Adipocyte (in vitro differentiated cells): ENCODE measurements around the gene C1QTNF9B.
"Not testable (repeated sequence)": the region's sequence is repeated elsewhere in the genome, so short reads cannot be mapped to it uniquely, and the experiment has no call there.

Experiments
- DNase-seq: peaks from one replicate; pipeline ENCODE4 v3.0.0-alpha.2; 2015; ENCODE audit warnings: low read depth
- H3K27me3 ChIP-seq: replicated peaks from 2 replicates; pipeline ENCODE4 v1.7.0; 2013; ENCODE audit warnings: mild to moderate bottlenecking, low read length, moderate library complexity; ENCODE audit not compliant: control insufficient read depth, insufficient read depth
- H3K36me3 ChIP-seq: 2 replicates; pipeline ENCODE4 v1.7.0; 2013; ENCODE audit warnings: low read length, mild to moderate bottlenecking, moderate library complexity; ENCODE audit not compliant: control insufficient read depth, insufficient read depth, severe bottlenecking
- H3K4me1 ChIP-seq: 2 replicates; pipeline ENCODE4 v1.7.0; 2013; ENCODE audit warnings: mild to moderate bottlenecking, low read length, moderate library complexity; ENCODE audit not compliant: control insufficient read depth, insufficient read depth
- H3K4me3 ChIP-seq: 2 replicates; pipeline ENCODE4 v1.7.0; 2013; ENCODE audit warnings: mild to moderate bottlenecking, low read length, moderate library complexity
- H3K9ac ChIP-seq: 2 replicates; pipeline ENCODE4 v1.7.0; 2013; ENCODE audit warnings: mild to moderate bottlenecking, low read length, moderate library complexity
- H3K9me3 ChIP-seq: 2 replicates; pipeline ENCODE4 v1.7.0; 2013; ENCODE audit warnings: mild to moderate bottlenecking, low read length, moderate library complexity; ENCODE audit not compliant: control insufficient read depth

The C1QTNF9B gene

GRCh38 chr13:23897452-23897919 lies at the start of gene C1QTNF9B:
C1QTNF9B (minus strand) TSS chr13:23897502.
- not testable (repeated sequence) for H3K4me3 ChIP-seq, H3K9me3 ChIP-seq, H3K4me1 ChIP-seq, H3K27me3 ChIP-seq, DNase-seq, H3K9ac ChIP-seq, H3K36me3 ChIP-seq

- no peaks in the 10 kb centered on the region for H3K4me1 ChIP-seq
- no peak overlapping the region for H3K4me3 ChIP-seq
- no peak overlapping the region for H3K9ac ChIP-seq
- no peaks in the 10 kb centered on the region for H3K36me3 ChIP-seq
- H3K9me3 ChIP-seq: no peaks in the 10 kb centered on the region
- H3K27me3 ChIP-seq: peaks cover 22% of the 10 kb centered on the region
- DNase-seq: no peak
Observed at GRCh38 chr13:23946900-23947299, 49.6 kb upstream of the C1QTNF9B start.

GRCh38 chr13:23946067-23946466 lies 48.8 kb upstream of the C1QTNF9B start:
- Histone ChIP-seq H3K36me3 (no peaks in the 10 kb centered on the region), H3K27me3 (peaks cover 22% of the 10 kb centered on the region), H3K9ac (no peak overlapping the region), H3K9me3 (no peaks in the 10 kb centered on the region), H3K4me1 (no peaks in the 10 kb centered on the region), H3K4me3 (no peak overlapping the region)
- no peak for DNase-seq

- Histone ChIP-seq H3K36me3 (no peaks in the 10 kb centered on the region), H3K27me3 (peaks cover 22% of the 10 kb centered on the region), H3K9me3 (no peaks in the 10 kb centered on the region), H3K4me3 (no peak overlapping the region), H3K9ac (no peak overlapping the region), H3K4me1 (no peaks in the 10 kb centered on the region)
- no peak for DNase-seq
Observed at GRCh38 chr13:23945612-23946011, 48.3 kb upstream of the C1QTNF9B start.

GRCh38 chr13:23941211-23941610 lies 43.9 kb upstream of the C1QTNF9B start:
- Histone ChIP-seq H3K4me3 (no peak overlapping the region), H3K4me1 (no peaks in the 10 kb centered on the region), H3K27me3 (peaks cover 2% of the 10 kb centered on the region), H3K9ac (no peak overlapping the region), H3K9me3 (peaks cover 8% of the 10 kb centered on the region), H3K36me3 (no peaks in the 10 kb centered on the region)
- DNase-seq: no peak

- not testable (repeated sequence) for H3K4me1 ChIP-seq, H3K27me3 ChIP-seq, H3K9me3 ChIP-seq, H3K36me3 ChIP-seq, DNase-seq, H3K4me3 ChIP-seq, H3K9ac ChIP-seq
Observed at GRCh38 chr13:23939666-23940065, 42.4 kb upstream of the C1QTNF9B start.

GRCh38 chr13:23934520-23934919 lies 37.2 kb upstream of the C1QTNF9B start:
- Histone ChIP-seq H3K36me3 (no peaks in the 10 kb centered on the region), H3K9me3 (peaks cover 8% of the 10 kb centered on the region), H3K27me3 (no peaks in the 10 kb centered on the region), H3K4me3 (no peak overlapping the region), H3K4me1 (peaks cover 6% of the 10 kb centered on the region), H3K9ac (no peak overlapping the region)
- DNase-seq: peak; percentile 63

GRCh38 chr13:23928985-23929384 lies 31.7 kb upstream of the C1QTNF9B start:
- DNase-seq: peak; percentile 60
- H3K9ac ChIP-seq: no peak overlapping the region
- no peaks in the 10 kb centered on the region for H3K27me3 ChIP-seq
- peaks cover 6% of the 10 kb centered on the region for H3K4me1 ChIP-seq
- no peaks in the 10 kb centered on the region for H3K36me3 ChIP-seq
- no peak overlapping the region for H3K4me3 ChIP-seq
- H3K9me3 ChIP-seq: no peaks in the 10 kb centered on the region

GRCh38 chr13:23923031-23923430 lies 25.7 kb upstream of the C1QTNF9B start:
- H3K9ac ChIP-seq: no peak overlapping the region
- no peaks in the 10 kb centered on the region for H3K4me1 ChIP-seq
- no peaks in the 10 kb centered on the region for H3K36me3 ChIP-seq
- H3K27me3 ChIP-seq: peaks cover 9% of the 10 kb centered on the region
- H3K9me3 ChIP-seq: no peaks in the 10 kb centered on the region
- DNase-seq: no peak
- no peak overlapping the region for H3K4me3 ChIP-seq

GRCh38 chr13:23922005-23922932 lies 25.0 kb upstream of the C1QTNF9B start:
- H3K9ac ChIP-seq: no peak overlapping the region

GRCh38 chr13:23921451-23921888 lies 24.2 kb upstream of the C1QTNF9B start:
- Histone ChIP-seq H3K36me3 (no peaks in the 10 kb centered on the region), H3K4me1 (no peaks in the 10 kb centered on the region), H3K4me3 (no peak overlapping the region), H3K9me3 (peaks cover 8% of the 10 kb centered on the region), H3K9ac (no peak overlapping the region), H3K27me3 (peaks cover 12% of the 10 kb centered on the region)
- DNase-seq: peak; percentile 84

More at GRCh38 chr13:23922005-23922932, 25.0 kb upstream of the C1QTNF9B start:
- DNase-seq: no peak
- peaks cover 12% of the 10 kb centered on the region for H3K27me3 ChIP-seq
- H3K4me1 ChIP-seq: no peaks in the 10 kb centered on the region
- H3K4me3 ChIP-seq: no peak overlapping the region
- H3K36me3 ChIP-seq: no peaks in the 10 kb centered on the region
- H3K9me3 ChIP-seq: peaks cover 8% of the 10 kb centered on the region
